Measurements from ENCODE around the gene POLR2C. TPM values are rescaled to one million over a fixed set of nuclear protein-coding genes. Genes with fewer than 3 reads are reported as not detected.

Gene POLR2C
- total and polyA plus RNA-seq, 2 of the 13 experiments (the other 11 are each of a cell fraction or from before 2014, with no cell fraction given), result 104 to 216 TPM

- TF ChIP-seq HNF1B (CRISPR knock-in tag; IDR thresholded peaks at IDR 0.05) (no peak), TGIF2 (CRISPR knock-in tag; IDR thresholded peaks at IDR 0.05) (no peak), EED (CRISPR knock-in tag; IDR thresholded peaks at IDR 0.05) (peak; percentile 47; the same call in 1 of the 2 replicates), ZSCAN20 (CRISPR knock-in tag; IDR thresholded peaks at IDR 0.05; ENCODE audit: borderline replicate concordance) (no peak), GTF2F1 (IDR thresholded peaks at IDR 0.05; ENCODE audit: low read length) (no peak), ZSCAN29 (CRISPR knock-in tag; conservative IDR thresholded peaks at IDR 0.05) (no peak), RBM39 (IDR thresholded peaks at IDR 0.05; ENCODE audit: low read depth, low read length, poor library complexity, severe bottlenecking) (peak; percentile 63), ISL2 (CRISPR knock-in tag; IDR thresholded peaks at IDR 0.05) (no peak), HIVEP1 (CRISPR knock-in tag; IDR thresholded peaks at IDR 0.05) (peak; percentile 33; the same call in 1 of the 2 replicates), ZNF776 (CRISPR knock-in tag; IDR thresholded peaks at IDR 0.05) (no peak), TFAP4 (IDR thresholded peaks at IDR 0.05; ENCODE audit: borderline replicate concordance, low read depth) (peak; percentile 16; the same call in 1 of the 2 replicates), SIN3B (IDR thresholded peaks at IDR 0.05; ENCODE audit: low read length) (no peak), SSRP1 (CRISPR knock-in tag; IDR thresholded peaks at IDR 0.05) (no peak), RFXANK (CRISPR knock-in tag; IDR thresholded peaks at IDR 0.05) (no peak), TRIM22 (IDR thresholded peaks at IDR 0.05) (no peak), SYNCRIP (IDR thresholded peaks at IDR 0.05; ENCODE audit: insufficient read depth, low read depth, low read length) (no peak), NFYB (CRISPR knock-in tag; IDR thresholded peaks at IDR 0.05) (no peak), ZNF597 (CRISPR knock-in tag; IDR thresholded peaks at IDR 0.05) (no peak), ZNF274 (CRISPR knock-in tag; IDR thresholded peaks at IDR 0.05) (peak; percentile 53; the same call in 1 of the 2 replicates), ZNF691 (CRISPR knock-in tag; IDR thresholded peaks at IDR 0.05; ENCODE audit: borderline replicate concordance, low read depth) (0 out of 2 replicates have a peak, but pooled peaks have one; percentile 42), CEBPG (CRISPR knock-in tag; IDR thresholded peaks at IDR 0.05) (no peak), SOX13 (IDR thresholded peaks at IDR 0.05) (no peak), SOX13 (CRISPR knock-in tag; conservative IDR thresholded peaks at IDR 0.05 in 1 of 2, IDR thresholded peaks at IDR 0.05 in 1 of 2) (0 out of 4 replicates have a peak, but pooled peaks of 1 of the 2 experiments have one; percentile 11)
These were observed 13.3 kb downstream of the POLR2C start (continued) for GRCh38 chr16:57475711-57476339.
